ENCODE measurements around the gene RBM28.

- TF ChIP-seq CTCF (IDR thresholded peaks at IDR 0.05) (no peak), POLR2A (IDR thresholded peaks at IDR 0.05) (no peak)
Measured at GRCh38 chr7:128304212-128304611, 39.5 kb downstream of the RBM28 start.

Data from lower leg skin (tissue), 3 donors.